Frontal cortex (tissue), 4 donors: ENCODE results near the gene TOMT. TPM values are rescaled to one million over a fixed set of nuclear protein-coding genes. Genes with fewer than 3 reads are reported as not detected.

Experiments used
- DNase-seq, 2 donors: peaks; one replicate each; pipeline ENCODE4 v3.0.0; 2012; ENCODE audit warnings: low spot score in 2 of 2
- FAIRE-seq: peaks from 2 replicates; lab custom pipeline; 2012; peaks lifted over from hg19 to GRCh38; lab: Jason Lieb, UNC
- total RNA-seq: library from RNA; depleted of rRNA; stranded (reverse); fragments of >200 nt; gene quantifications from one replicate; pipeline ENCODE4 v1.2.3, GENCODE V29; 2014
- donor health status: control.
- donor health status: control.
- donor health status: control.

TOMT gene
- total RNA-seq, 1 donor from 2014 or later: not detected

DNA sequence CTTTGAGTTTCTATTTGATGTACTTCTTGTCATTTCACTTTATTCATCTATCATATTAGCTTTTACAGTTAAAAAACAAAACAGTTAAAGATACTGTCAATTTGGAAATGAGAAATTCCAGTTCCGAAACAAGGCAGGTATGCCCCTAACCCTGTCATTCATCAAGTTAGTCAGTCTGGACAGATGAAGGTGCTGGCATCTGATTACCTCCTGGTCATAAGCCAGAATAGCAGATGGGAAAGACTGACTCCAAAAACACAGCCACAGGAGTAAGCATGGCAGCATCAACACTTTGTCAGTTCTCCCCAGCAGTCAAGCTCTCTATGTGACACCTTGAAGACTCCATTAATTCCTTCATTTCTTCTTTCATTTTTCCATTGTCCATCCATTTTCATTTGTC is 20.8 kb upstream of the TOMT start:
- FAIRE-seq: no peak
- DNase-seq: no peak

DNA sequence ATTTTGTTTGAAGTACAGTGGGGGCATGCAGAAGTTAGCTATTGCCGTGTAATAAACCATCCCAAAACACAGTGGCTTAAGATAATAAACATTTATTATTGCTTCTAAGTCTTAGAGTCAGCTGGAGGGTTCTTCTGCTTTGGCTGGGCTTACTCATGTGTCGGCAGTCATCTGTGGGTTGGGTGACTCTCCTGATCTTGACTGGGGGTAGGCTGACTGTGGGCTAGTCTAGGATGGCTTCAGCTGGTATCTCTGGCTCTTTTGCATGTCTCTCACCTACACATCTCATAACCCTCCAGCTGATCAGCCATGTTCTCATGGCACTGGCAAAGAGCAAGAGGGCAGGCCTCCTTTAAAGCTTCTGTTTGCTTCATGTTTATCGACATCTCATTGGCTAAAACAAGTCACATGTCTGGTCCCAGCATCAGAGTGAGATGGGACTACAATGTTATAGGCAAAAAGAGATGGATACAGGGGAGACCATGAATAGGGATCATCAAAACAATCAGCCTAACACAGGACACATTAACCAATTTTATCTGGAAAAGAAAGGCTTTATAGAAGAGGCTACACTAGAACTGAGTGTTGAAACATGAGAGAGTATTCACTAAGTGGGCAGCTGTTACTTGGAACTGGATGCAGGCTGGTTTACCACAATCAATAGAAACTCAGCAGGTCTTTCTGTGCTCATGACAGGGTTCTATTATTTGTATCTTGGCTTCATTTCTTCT is 19.9 kb upstream of the TOMT start:
- FAIRE-seq (no peak), DNase-seq (peak in 1 of 2 donors; percentile 39)

- no peak for DNase-seq
- FAIRE-seq: no peak
Observed at GRCh38 chr11:72088076-72088808, 17.5 kb upstream of the TOMT start.

DNA sequence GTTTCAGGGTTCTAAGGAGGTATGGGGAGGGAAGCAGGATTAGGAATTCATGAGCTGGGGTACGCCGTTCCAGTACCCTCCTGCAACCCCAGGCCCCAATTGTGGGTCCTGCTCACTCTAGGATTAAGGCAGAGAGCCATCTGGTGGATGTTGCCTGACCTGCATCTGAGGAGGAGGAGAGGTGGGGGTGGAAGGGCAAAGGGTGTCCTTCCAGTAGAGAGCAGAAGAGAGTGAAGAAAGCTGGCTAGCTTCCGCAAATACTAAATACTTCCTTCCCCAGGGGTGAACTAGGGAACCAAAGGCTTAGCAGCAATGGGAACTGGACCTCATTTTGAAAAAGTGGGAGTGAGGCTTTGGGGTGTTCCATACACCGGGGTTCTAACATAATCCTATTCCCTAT is 14.4 kb upstream of the TOMT start:
- DNase-seq: peak; percentile 43 to 77
- FAIRE-seq: no peak

- no peak for FAIRE-seq
- no peak for DNase-seq
Observed at GRCh38 chr11:72098741-72099140, 7.0 kb upstream of the TOMT start.

DNA sequence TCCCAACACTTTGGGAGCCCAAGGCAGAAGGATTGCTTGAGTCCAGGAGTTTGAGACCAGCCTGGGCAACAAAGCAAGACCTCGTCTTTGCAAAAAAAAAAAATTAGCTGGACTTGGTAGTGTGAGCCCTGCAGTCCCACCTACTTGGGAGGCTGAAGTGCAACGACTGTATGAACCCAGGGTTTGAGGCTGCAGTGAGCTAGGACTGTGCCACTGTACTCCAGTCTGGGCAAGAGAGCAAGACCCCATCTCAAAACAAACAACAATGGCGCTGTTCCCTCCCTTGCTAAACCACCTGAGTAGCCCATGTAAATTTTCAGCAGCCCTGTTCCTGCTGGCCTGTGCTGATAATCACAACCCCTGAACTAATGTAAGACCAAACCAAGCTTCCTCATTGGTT is 5.7 kb upstream of the TOMT start:
- no peak for FAIRE-seq

DNA sequence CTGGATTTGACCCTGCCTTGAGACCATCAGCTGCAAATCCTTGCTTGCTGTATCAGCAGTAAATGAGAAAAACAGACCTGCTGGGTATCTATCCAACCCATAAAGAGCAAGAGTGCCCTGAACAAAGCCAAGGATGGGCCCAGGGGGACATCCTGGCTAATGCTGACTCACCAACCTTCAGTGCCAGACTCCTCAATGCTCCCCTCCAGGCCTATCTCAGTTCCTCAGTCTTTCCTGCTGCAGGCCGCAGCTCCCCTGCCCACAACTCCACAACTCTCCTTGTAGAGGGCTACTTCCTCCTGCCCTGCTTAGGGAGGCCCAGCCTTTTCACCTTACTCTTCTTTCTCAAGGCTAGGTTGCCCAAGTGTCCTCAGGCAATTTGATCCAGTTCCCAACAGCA is 5.3 kb upstream of the TOMT start:
- DNase-seq (no peak), FAIRE-seq (no peak)

More for the DNA sequence above, 5.7 kb upstream of the TOMT start:
- no peak for DNase-seq

DNA sequence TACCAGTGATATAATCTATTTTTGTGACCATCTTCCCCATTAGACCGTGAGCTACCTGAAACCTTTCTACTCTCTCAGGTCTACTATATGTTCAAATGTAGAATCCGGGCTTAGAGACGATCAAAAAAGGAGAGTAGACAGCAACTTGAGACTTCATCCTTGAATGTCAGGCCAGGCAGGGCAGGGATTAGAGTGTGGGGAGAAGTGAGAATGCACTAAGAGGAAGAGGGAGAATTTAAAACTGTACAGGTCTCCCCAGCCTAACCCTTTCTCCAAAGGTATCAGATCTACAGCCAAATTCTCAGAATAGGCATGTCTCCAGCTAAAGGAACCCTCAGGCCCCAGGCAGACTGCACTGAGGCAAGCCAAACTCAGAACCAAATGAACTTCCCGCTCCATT is 3.6 kb upstream of the TOMT start:
- no peak for DNase-seq
- FAIRE-seq: no peak

- DNase-seq (no peak), FAIRE-seq (no peak)
Observed at GRCh38 chr11:72102631-72102945, 3.1 kb upstream of the TOMT start.

DNA sequence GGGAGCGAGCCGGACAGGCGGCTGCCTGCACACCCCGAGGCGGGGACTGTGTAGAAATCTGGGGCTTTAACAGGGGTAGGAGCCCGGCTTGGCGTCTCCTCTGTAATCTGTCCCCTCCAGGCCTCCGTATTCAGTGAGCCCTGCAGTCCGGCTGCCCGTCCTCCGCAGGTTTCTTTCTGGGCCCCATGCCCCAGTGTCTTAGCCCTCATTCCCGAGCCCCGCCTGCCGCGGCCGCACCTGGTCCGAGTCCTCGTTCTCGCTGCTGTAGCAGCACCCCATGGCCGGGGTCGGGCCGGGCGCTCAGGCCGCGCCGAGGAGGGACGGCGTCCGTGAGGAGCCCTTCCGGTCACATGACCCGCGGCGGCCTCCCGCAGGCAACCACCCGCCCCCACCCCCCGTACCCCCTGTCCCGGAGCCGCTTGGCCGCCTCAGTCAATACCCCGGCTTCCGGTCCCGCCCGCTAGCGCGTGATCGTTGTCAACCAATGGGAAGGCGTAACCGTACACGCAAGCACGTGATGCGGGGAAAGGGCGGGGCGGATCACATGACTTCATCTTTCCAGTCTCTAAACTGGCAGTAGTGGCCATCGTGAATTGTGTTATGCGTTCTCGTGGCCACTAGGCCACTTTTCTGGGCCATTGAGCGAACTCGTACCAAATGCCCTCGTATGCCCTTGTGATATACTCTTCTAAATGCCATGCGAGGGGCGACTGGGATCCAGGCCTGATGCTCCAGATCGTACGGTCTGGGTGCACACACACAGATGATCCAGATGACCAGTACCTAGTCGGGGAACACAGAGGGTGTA is 2.6 kb upstream of the TOMT start, which contains the start of gene LAMTOR1:
Gene LAMTOR1, minus strand, starts transcription at position 352 of the 808 bp plus-strand sequence. Its CDS starts 73 bp downstream, at position 279.
- DNase-seq (peak; percentile 92 to 96), FAIRE-seq (no peak)

DNA sequence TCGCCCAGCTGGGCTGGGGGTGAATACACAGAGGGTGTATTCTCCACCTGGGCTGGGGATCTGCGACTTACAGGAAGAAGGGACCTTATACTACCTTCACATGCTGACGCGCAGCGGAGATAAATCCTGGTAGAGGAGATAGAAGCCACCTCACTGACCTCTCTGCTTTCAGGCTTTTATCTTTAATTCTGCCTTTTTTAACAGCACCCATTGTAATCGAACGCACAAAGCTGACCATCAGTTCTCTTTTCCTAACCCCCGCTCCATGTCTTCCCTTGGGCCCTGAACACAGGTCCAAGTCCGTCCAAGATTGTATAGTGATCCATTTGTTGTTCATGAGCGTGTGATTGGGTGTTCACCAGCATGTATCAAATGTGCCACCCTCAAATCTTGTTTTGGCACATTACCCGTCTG is 2.0 kb upstream of the TOMT start:
- DNase-seq: no peak
- FAIRE-seq: no peak

GRCh38 chr11:72111300-72112142 is 5.8 kb downstream of the TOMT start:
- DNase-seq (no peak), FAIRE-seq (no peak)

DNA sequence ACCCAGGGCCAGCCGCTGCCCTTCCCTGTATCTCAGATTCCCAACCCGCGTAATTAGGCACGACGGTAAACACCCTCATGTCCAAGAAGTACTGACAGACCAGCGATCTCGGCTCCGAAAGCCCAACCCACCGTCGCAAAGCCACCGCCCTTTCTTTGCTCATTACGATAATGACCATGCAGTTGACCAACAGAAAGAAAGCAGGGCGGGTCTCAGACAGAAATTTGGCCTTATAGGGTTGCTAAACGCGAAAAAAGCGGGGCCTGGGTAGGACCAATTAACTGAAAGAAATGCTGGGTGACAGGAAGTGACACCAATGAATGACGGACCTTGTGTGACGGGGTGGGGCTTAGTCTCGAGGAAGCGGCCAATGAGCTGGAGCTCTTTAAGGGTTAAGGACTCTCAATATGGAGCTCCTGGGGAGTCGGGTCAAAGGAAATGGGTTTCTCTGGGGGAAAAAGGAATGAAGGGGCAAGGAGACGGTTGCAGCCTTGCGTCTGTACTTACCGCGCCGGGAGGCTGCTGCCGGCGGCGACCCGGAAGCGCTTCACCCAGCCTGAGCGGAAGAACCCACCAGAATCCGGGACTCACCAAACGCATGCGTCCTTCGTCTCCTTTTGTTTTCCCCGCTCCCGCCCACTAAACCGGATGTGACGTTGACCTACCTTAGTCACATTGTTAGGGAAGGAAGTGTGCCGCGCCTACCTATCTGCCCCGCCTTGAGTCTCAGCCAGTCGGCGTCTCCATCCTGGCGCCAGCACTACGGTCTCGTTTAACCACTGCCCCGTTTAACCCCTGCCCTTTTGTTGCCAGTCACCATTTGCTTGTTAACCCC is 6.6 kb downstream of the TOMT start, which contains the start of gene ANAPC15:
Gene ANAPC15, minus strand, starts transcription at position 553 of the 835 bp plus-strand sequence. CDS start 1,419 bp downstream, outside the sequence.
- FAIRE-seq: peak; percentile 94
- peak; percentile 74 to 85 for DNase-seq

- DNase-seq: no peak
- FAIRE-seq: no peak
Observed at GRCh38 chr11:72112978-72113808, 7.5 kb downstream of the TOMT start.

DNA sequence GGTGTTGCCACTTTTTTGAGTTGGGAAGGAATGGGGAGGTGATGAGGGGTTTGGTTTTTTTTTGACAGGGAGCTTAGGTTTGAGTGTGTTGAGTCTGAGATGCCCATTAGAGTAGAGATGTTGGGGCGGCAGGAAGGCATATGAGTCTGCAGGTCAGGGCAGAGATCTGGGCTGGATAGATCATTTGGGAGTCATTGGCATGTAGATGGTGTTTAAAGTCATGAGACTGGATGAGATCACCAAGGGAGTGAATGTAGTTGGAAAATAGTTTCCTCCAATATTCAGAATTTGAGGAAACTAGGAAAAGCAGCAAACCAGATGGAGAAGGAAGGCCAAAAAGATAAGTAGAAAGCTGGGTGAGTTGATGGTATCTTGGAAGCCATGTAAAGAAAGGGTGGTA is 8.8 kb downstream of the TOMT start:
- FAIRE-seq: no peak
- DNase-seq: no peak

- FAIRE-seq: no peak
- no peak for DNase-seq
Observed at GRCh38 chr11:72116019-72116755, 10.5 kb downstream of the TOMT start.

- FAIRE-seq: no peak
- no peak for DNase-seq
Observed at GRCh38 chr11:72119198-72119597, 13.5 kb downstream of the TOMT start.
